ENCODE measurements around the gene MCCD1. TPM values are rescaled to one million over a fixed set of nuclear protein-coding genes. Genes with fewer than 3 reads are reported as not detected.

Gene MCCD1
- total RNA-seq, 2 experiments from 2014 or later: not detected

DNA sequence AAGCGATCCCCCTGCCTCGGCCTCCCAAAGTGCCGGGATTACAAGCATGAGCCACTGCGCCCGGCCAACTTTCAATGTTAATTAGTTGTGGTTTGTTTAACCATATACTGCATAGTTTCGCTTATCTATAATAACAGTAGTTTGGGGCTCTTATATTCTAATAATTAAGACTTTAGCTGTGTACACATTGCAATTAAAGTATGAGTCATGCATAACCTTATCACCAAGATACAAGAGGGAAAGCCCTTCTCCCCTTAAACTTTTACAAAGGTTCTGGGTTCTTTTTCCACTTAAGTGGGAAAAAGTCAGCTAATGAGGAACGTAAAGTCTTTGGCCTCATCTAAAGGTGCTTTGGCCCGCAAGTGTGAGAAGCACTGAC is 3.2 kb upstream of the MCCD1 start:
- CTCF ChIA-PET: interaction anchor here (1.3 kb wide), 1 partner anchor 126 kb away, joined by 5 read pairs; no protein-coding TSS in a partner anchor
- no peaks in the 10 kb centered on the region for H3K9me3 Mint-ChIP-seq
- no peak for DNase-seq
- H3K36me3 Mint-ChIP-seq (ENCODE audit: low read depth): peaks cover 10% of the 10 kb centered on the region
- H3K4me1 Mint-ChIP-seq (ENCODE audit: low read depth): no peaks in the 10 kb centered on the region
- no peak overlapping the region for H3K4me3 Mint-ChIP-seq
- intact Hi-C loops (cut with micrococcal nuclease): no loop called here
- H3K27me3 Mint-ChIP-seq (ENCODE audit: low read depth): no peaks in the 10 kb centered on the region
- H3K27ac Mint-ChIP-seq: no peak overlapping the region

DNA sequence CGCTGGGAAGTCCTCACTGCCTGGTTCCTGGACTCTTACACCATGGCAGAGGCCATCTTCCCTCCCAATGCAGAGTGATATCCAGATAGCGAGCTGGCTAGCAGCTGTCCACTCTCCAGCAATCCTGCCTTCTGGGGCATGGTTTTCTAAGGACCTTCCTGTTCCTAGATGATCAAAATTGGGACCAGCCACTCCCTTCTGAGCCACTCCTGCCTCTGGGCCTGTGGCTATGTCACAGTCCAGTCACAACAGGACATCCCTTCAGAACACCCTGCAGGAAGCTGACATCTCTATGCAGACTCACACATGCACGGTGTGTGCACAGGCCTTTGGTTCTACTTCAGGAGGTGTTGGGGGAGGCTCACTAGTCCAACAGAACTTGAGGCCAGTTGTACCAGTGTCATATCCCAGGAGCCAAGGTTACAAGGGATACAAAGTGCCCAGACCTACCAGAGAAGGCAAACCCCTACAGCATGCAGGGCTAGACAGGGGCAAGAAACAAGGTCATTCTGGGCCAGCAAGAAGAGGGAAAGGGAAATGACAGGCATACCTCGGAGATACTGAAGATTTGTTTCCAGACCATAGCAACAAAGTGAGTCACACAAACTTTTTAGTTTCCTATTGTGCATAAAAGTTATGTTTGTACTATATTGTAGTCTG is 2.7 kb upstream of the MCCD1 start:
- Mint-ChIP-seq H3K4me1 (ENCODE audit: low read depth) (no peaks in the 10 kb centered on the region), H3K36me3 (ENCODE audit: low read depth) (peaks cover 15% of the 10 kb centered on the region), H3K27me3 (ENCODE audit: low read depth) (no peaks in the 10 kb centered on the region), H3K27ac (no peak overlapping the region), H3K9me3 (no peaks in the 10 kb centered on the region), H3K4me3 (no peak overlapping the region)
- intact Hi-C loops (cut with micrococcal nuclease): no loop called here
- CTCF ChIA-PET: no interaction called here
- no peak for DNase-seq

DNA sequence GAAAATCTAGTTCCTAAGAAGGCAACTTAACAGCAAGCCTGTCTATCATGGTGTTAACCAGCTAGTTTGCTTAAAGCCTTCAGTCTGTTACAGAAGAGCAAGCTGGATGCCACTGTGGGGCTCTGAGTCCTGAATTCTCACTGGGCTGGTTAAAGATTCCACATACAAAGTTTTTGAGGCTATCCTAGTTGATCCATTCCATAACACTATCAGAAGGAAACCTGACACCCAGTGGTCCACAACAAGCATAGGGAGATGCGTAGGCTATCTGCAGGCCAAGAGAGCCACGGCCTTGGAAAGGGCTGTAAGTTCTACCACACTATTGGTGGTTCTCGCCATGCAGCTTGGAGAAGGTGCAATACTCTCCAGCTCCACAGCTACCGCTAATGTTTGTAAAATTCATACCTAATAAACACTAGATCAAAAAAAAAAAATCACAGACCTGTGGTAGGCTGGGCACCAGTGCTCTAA is 420 bp upstream of the MCCD1 start:
- no peaks in the 10 kb centered on the region for H3K27me3 Mint-ChIP-seq (ENCODE audit: low read depth)
- H3K27ac Mint-ChIP-seq: no peak overlapping the region
- H3K4me1 Mint-ChIP-seq (ENCODE audit: low read depth): peaks cover 12% of the 10 kb centered on the region
- no peak for DNase-seq
- peaks cover 32% of the 10 kb centered on the region for H3K36me3 Mint-ChIP-seq (ENCODE audit: low read depth)
- H3K4me3 Mint-ChIP-seq: no peak overlapping the region
- intact Hi-C loops (cut with micrococcal nuclease): no loop called here
- H3K9me3 Mint-ChIP-seq: no peaks in the 10 kb centered on the region
- CTCF ChIA-PET: interaction anchor here (0.8 to 1.2 kb wide), 2 partner anchors 13 to 70 kb away, joined by 4 to 7 read pairs; no protein-coding TSS in a partner anchor

DNA sequence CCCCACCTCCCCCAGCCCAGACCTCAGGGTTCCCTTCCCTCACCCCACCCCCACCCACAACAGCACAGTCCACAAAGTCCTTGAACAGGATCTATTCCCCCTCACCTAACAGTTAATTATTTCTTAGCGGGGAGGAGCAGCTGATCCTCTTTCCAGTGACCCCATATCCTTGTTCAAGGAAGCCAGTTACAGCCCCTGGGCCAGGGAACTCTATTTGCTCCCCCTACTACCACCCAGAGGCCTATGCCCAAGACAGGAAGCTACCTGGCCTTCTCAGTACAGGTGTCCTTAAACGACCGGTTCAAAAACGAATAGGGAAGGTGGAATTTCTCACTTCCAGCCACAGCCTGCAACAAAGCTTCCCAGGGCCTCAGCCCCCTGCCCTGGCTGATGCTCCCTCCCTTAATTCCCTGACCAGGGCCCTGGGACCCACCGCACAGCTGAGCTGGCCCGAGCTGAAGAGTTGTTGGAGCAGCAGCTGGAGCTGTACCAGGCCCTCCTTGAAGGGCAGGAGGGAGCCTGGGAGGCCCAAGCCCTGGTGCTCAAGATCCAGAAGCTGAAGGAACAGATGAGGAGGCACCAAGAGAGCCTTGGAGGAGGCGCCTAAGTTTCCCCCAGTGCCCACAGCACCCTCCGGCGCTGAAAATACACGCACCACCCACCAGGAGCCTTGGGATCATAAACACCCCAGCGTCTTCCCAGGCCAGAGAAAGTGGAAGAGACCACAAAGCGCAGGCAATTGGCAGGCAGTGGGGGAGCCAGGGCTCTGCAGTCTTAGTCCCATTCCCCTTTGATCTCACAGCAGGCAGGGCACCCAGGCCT is 778 bp downstream of the MCCD1 start:
- Mint-ChIP-seq H3K36me3 (ENCODE audit: low read depth) (peaks cover 42% of the 10 kb centered on the region), H3K9me3 (no peaks in the 10 kb centered on the region), H3K4me3 (no peak overlapping the region), H3K27me3 (ENCODE audit: low read depth) (no peaks in the 10 kb centered on the region), H3K27ac (no peak overlapping the region), H3K4me1 (ENCODE audit: low read depth) (peaks cover 19% of the 10 kb centered on the region)
- DNase-seq: no peak
- CTCF ChIA-PET: interaction anchor here (0.5 kb wide), 1 partner anchor 67 kb away, joined by 5 read pairs; no protein-coding TSS in a partner anchor
- intact Hi-C loops (cut with micrococcal nuclease): no loop called here

DNA sequence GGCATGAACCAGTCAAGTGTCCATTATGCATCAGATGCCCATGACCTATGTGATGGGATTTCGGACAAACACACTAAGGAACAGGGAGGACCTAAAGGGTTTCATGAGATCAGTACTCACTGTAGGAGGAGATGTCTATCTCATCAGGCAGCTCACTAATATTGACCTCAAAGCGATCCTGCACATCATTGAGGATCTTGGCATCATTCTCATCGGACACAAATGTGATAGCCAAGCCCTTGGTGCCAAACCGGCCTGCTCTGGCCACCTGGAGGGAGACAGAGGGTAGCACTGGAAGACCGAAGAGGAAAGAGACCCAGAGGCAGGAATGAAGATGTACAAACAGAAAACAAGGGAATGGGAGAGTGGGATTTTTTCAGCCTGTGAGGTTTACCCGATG is 1.9 kb downstream of the MCCD1 start:
- no peak overlapping the region for H3K27ac Mint-ChIP-seq
- H3K9me3 Mint-ChIP-seq: no peaks in the 10 kb centered on the region
- DNase-seq: no peak
- intact Hi-C loops (cut with micrococcal nuclease): no loop called here
- CTCF ChIA-PET: interaction anchor here (0.6 kb wide), 1 partner anchor 158 kb away, joined by 3 read pairs; no protein-coding TSS in a partner anchor
- no peaks in the 10 kb centered on the region for H3K27me3 Mint-ChIP-seq (ENCODE audit: low read depth)
- peaks cover 52% of the 10 kb centered on the region for H3K36me3 Mint-ChIP-seq (ENCODE audit: low read depth)
- H3K4me3 Mint-ChIP-seq: no peak overlapping the region
- peaks cover 27% of the 10 kb centered on the region for H3K4me1 Mint-ChIP-seq (ENCODE audit: low read depth)

DNA sequence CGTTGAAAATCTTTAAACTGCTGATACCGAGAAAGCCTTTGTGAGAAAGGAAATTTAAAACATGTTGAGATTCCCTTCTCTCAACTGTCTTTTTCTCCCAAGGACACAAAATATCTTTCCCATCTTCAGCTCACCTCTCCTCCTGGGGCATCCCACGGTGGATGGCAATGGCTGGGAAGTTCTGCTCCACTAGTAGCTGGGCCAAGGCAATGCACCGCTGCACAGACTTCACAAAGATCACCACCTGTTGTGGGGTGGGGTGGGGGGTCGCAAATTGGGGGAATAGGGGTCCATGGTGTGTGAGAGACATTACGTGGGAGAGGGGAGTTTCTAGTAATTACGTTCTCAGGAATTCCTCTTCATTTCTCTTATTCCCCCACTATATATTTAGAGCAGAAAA is 2.4 kb downstream of the MCCD1 start:
- Mint-ChIP-seq H3K4me1 (ENCODE audit: low read depth) (peaks cover 32% of the 10 kb centered on the region), H3K4me3 (no peak overlapping the region), H3K36me3 (ENCODE audit: low read depth) (peaks cover 57% of the 10 kb centered on the region), H3K9me3 (no peaks in the 10 kb centered on the region), H3K27ac (no peak overlapping the region), H3K27me3 (ENCODE audit: low read depth) (no peaks in the 10 kb centered on the region)
- intact Hi-C loops (cut with micrococcal nuclease): no loop called here
- no peak for DNase-seq
- CTCF ChIA-PET: interaction anchor here (2.1 kb wide), 1 partner anchor 66 kb away, joined by 4 read pairs; no protein-coding TSS in a partner anchor

DNA sequence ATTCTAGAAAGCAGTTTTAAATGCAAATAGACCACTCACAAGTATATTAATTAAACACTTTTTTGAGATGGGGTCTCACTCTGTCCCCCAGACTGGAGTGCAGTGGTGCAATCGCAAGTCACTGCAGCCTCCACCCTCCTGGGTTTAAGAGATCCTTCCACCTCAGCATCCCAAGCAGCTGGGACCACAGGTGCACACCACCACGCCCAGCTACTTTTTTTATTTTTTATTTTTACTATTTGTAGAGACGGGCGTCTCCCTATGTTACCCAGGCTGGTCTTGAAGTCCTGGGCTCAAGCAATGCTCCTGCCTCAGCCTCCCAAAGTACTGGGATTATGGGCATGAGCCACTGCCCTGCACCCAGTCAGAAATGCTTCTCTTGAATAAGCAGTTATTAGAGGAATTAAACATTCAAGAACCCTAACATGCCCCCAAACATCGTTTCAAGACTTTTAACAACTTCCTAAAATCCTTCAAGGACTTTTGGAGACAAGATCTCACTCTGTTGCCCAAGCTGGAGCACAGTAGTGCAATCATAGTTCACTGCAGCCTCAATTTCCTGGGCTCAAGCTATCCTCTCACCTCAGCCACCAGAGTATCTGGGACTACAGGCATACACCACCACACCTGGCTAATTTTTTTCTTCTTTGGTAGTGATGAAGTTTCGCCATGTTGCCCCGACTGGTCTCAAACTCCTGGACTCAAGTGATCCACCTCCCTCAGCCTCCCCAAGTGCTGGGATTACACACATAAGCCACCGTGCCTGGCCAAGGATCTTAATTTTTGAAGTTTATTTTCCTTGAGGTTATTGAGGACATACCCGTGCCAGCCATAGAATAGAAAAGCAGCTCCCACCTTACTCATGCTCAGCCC is 3.2 kb downstream of the MCCD1 start:
- peaks cover 38% of the 10 kb centered on the region for H3K4me1 Mint-ChIP-seq (ENCODE audit: low read depth)
- H3K4me3 Mint-ChIP-seq: no peak overlapping the region
- CTCF ChIA-PET: interaction anchor here (1.1 to 2.1 kb wide), 2 partner anchors 15 to 65 kb away, joined by 3 to 4 read pairs; no protein-coding TSS in a partner anchor
- DNase-seq: no peak
- no peaks in the 10 kb centered on the region for H3K27me3 Mint-ChIP-seq (ENCODE audit: low read depth)
- intact Hi-C loops (cut with micrococcal nuclease): no loop called here
- H3K36me3 Mint-ChIP-seq (ENCODE audit: low read depth): peaks cover 64% of the 10 kb centered on the region
- no peaks in the 10 kb centered on the region for H3K9me3 Mint-ChIP-seq
- peak overlapping the region; percentile 28 for H3K27ac Mint-ChIP-seq

DNA sequence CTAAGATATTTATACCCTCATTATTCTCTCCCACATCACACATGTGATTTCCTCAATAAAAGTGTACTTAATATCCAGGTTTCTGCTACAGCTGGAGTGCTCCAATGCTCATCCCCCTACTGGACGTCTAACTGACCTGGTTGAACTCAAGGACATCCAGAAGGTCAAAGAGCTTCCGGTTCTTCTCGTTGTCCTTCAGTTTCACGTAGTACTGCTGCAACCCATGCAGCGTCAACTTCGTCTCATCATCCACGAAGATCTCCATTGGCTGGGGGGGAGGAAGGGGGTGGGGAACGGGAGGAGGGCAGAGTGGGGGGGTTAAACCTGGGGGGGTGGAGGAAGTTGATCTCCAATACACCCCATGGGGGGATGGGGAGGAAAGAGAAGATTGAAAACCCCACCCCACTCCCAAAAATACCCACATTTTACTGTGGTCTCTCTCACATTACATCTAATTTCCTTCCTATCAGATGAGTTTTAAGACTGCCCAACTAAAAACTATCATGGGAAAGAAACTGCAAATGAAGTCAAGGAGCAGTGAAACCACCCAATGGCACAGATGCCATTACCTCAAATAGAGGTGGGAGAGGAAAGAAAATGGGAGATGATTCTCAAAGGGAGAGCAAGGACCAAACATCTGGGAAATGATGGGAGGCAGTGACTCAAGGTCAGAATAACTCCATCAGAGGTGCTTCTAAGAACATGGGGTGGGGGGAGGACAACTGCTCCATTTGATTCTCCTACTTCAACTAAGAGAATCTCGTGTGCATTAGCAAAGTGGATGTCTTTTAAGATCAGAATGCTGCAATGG is 4.1 kb downstream of the MCCD1 start:
- Mint-ChIP-seq H3K4me3 (no peak overlapping the region), H3K4me1 (ENCODE audit: low read depth) (peaks cover 42% of the 10 kb centered on the region), H3K27ac (peak overlapping the region; percentile 21), H3K36me3 (ENCODE audit: low read depth) (peaks cover 67% of the 10 kb centered on the region), H3K27me3 (ENCODE audit: low read depth) (no peaks in the 10 kb centered on the region), H3K9me3 (no peaks in the 10 kb centered on the region)
- CTCF ChIA-PET: interaction anchor here (1.1 to 2.1 kb wide), 2 partner anchors 16 to 64 kb away, joined by 3 to 4 read pairs; no protein-coding TSS in a partner anchor
- intact Hi-C loops (cut with micrococcal nuclease): no loop called here
- no peak for DNase-seq

DNA sequence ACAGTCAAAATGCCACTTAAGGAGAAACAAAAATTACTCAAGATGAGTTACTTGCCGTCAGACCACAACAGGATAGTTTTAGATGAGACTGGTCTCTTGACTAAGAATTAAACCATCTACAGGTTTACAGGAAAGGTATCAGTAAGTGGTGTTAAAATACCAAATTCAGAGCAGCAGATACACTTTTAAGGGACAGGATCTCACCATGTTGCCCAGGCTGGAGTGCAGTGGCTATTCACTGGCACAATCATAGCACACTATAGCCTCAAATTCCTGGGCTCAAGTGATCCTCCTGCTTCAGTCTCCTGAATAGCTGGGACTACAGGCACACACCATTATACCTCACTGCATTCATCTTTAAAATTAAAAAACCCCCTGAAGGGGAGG is 4.7 kb downstream of the MCCD1 start:
- H3K27me3 Mint-ChIP-seq (ENCODE audit: low read depth): no peaks in the 10 kb centered on the region
- H3K4me3 Mint-ChIP-seq: no peak overlapping the region
- H3K9me3 Mint-ChIP-seq: no peaks in the 10 kb centered on the region
- CTCF ChIA-PET: no interaction called here
- DNase-seq: no peak
- H3K27ac Mint-ChIP-seq: peak overlapping the region; percentile 21
- H3K4me1 Mint-ChIP-seq (ENCODE audit: low read depth): peaks cover 46% of the 10 kb centered on the region
- H3K36me3 Mint-ChIP-seq (ENCODE audit: low read depth): peaks cover 71% of the 10 kb centered on the region
- intact Hi-C loops (cut with micrococcal nuclease): no loop called here

DNA sequence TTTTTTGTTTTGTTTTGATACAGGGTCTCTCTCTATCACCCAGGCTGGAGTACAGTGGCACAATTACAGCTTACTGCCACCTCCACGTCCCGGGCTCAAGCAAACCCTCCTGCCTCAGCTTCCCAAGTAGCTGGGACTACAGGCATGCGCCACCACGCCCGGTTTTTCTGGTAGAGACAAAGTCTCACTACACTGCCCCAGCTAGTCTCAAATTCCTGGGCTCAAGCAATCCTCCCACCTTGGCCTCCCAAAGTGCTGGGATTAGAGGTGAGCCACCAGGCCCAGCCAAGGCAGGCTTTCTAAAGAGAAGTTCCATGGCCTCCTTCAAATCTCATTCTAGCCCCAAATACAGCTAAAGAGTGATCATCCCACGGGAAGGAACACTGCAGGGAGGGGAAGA is 5.2 kb downstream of the MCCD1 start:
- intact Hi-C loops (cut with micrococcal nuclease): no loop called here
- CTCF ChIA-PET: no interaction called here

DNA sequence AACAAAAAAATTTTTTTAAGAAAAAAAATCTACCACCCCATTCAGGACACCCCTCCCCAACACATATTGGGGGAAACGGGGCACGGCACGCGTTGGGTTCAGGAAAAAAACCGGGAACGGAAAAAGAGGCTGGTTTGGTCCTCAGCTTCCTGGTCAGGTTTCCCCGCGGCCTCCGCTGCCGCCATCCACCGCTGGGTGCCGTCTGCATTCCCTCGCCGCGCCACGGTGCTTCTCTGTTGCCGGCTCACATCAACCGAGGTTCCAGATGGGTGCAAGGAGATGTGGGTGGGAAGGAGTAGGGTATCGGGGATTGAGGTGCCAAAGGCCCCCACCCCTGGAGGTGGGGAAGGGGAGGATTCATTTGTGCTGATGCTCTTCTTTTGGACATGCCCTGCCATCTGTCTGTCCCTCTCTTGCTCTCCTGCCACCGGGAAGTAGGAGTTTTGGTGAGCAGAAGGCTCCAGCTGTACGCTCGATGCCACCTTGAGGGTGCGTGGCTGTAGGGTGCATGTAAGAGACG is 5.8 kb downstream of the MCCD1 start:
- intact Hi-C loops (cut with micrococcal nuclease): no loop called here
- Mint-ChIP-seq H3K36me3 (ENCODE audit: low read depth) (peaks cover 80% of the 10 kb centered on the region), H3K27me3 (ENCODE audit: low read depth) (no peaks in the 10 kb centered on the region), H3K9me3 (no peaks in the 10 kb centered on the region), H3K4me1 (ENCODE audit: low read depth) (peaks cover 58% of the 10 kb centered on the region), H3K4me3 (no peak overlapping the region), H3K27ac (no peak overlapping the region)
- no peak for DNase-seq
- CTCF ChIA-PET: interaction anchor here (1.6 kb wide), 1 partner anchor 62 kb away, joined by 5 read pairs; no protein-coding TSS in a partner anchor

More for the DNA sequence above, 5.2 kb downstream of the MCCD1 start:
- H3K27me3 Mint-ChIP-seq (ENCODE audit: low read depth): no peaks in the 10 kb centered on the region
- peaks cover 52% of the 10 kb centered on the region for H3K4me1 Mint-ChIP-seq (ENCODE audit: low read depth)
- peaks cover 75% of the 10 kb centered on the region for H3K36me3 Mint-ChIP-seq (ENCODE audit: low read depth)
- H3K4me3 Mint-ChIP-seq: no peak overlapping the region
- H3K9me3 Mint-ChIP-seq: no peaks in the 10 kb centered on the region
- peak overlapping the region; percentile 47 for H3K27ac Mint-ChIP-seq
- no peak for DNase-seq
